H1 (cell line): ENCODE results near the gene GALNT7. TPM values are rescaled to one million over a fixed set of nuclear protein-coding genes. Genes with fewer than 3 reads are reported as not detected.

Experiments used
- ASH2L ChIP-seq: fragments of 200-600, 300-600 bp; sonication (generic); IDR thresholded peaks from one replicate; pipeline ENCODE4 v1.7.1; 2017; ENCODE audit warnings: low read length
- EGR1 ChIP-seq: IDR thresholded peaks from 2 replicates; pipeline ENCODE4 v1.6.1; 2011; ENCODE audit warnings: low read depth, low read length, borderline replicate concordance
- POU5F1 ChIP-seq: IDR thresholded peaks from 2 replicates; pipeline ENCODE4 v1.6.1; 2011; ENCODE audit warnings: low read depth, mild to moderate bottlenecking, low read length, moderate library complexity
- RNF2 ChIP-seq: fragments of 200-900, 300-1000 bp; sonication (generic); IDR thresholded peaks from 2 replicates; pipeline ENCODE4 v1.7.1; 2016; ENCODE audit warnings: borderline replicate concordance, low read depth, mild to moderate bottlenecking, antibody characterized with exemption, low read length; ENCODE audit not compliant: poor library complexity, severe bottlenecking; ENCODE audit errors: missing control alignments
- SIX5 ChIP-seq: IDR thresholded peaks from 2 replicates; pipeline ENCODE4 v1.6.1; 2011; ENCODE audit warnings: mild to moderate bottlenecking, low read depth, low read length
- YY1 ChIP-seq: IDR thresholded peaks from 2 replicates; pipeline ENCODE4 v1.6.1; 2011; ENCODE audit warnings: low read depth, mild to moderate bottlenecking, low read length
- polyA plus RNA-seq, 7 experiments: library from polyadenylated mRNA; depleted of rRNA in 3 of 7; stranded (reverse) in 5 of 7; unstranded in 2 of 7; fragments of >200 nt in 5 of 7; fragments of 200-250 nt in 2 of 7; gene quantifications; 1 replicate in 5 of 7; 2 replicates in 1 of 7; 4 replicates in 1 of 7; pipeline versions ENCODE4 v1.2.1 to v1.2.3, GENCODE V29; 2011 to 2013; ENCODE audit warnings: missing spikeins in 2 of 7, mixed read lengths in 2 of 7
- total RNA-seq: library from RNA; stranded (reverse); fragmentation: NEBNext Ultra II Directional; extraction: Animal tissue kit (Norgen Biotek cat#: 25700); gene quantifications from 2 replicates; pipeline ENCODE4 v1.2.1, GENCODE V29; 2021
- TF ChIP-seq, protein P1 (sequence below): fragments of 300-600 bp; sonication (generic); IDR thresholded peaks from 2 replicates; pipeline ENCODE4 v1.7.1; 2012; ENCODE audit warnings: low read length, moderate library complexity, mild to moderate bottlenecking, inconsistent platforms; ENCODE audit not compliant: insufficient replicate concordance

Gene GALNT7
- total and polyA plus RNA-seq, 2 of the 8 experiments (the other 6 are each of a cell fraction or from before 2014, with no cell fraction given), result 22.4 to 85.5 TPM

GRCh38 chr4:173200103-173200884 is 31.7 kb downstream of the GALNT7 start (continued):
- TF ChIP-seq, protein P1, sequence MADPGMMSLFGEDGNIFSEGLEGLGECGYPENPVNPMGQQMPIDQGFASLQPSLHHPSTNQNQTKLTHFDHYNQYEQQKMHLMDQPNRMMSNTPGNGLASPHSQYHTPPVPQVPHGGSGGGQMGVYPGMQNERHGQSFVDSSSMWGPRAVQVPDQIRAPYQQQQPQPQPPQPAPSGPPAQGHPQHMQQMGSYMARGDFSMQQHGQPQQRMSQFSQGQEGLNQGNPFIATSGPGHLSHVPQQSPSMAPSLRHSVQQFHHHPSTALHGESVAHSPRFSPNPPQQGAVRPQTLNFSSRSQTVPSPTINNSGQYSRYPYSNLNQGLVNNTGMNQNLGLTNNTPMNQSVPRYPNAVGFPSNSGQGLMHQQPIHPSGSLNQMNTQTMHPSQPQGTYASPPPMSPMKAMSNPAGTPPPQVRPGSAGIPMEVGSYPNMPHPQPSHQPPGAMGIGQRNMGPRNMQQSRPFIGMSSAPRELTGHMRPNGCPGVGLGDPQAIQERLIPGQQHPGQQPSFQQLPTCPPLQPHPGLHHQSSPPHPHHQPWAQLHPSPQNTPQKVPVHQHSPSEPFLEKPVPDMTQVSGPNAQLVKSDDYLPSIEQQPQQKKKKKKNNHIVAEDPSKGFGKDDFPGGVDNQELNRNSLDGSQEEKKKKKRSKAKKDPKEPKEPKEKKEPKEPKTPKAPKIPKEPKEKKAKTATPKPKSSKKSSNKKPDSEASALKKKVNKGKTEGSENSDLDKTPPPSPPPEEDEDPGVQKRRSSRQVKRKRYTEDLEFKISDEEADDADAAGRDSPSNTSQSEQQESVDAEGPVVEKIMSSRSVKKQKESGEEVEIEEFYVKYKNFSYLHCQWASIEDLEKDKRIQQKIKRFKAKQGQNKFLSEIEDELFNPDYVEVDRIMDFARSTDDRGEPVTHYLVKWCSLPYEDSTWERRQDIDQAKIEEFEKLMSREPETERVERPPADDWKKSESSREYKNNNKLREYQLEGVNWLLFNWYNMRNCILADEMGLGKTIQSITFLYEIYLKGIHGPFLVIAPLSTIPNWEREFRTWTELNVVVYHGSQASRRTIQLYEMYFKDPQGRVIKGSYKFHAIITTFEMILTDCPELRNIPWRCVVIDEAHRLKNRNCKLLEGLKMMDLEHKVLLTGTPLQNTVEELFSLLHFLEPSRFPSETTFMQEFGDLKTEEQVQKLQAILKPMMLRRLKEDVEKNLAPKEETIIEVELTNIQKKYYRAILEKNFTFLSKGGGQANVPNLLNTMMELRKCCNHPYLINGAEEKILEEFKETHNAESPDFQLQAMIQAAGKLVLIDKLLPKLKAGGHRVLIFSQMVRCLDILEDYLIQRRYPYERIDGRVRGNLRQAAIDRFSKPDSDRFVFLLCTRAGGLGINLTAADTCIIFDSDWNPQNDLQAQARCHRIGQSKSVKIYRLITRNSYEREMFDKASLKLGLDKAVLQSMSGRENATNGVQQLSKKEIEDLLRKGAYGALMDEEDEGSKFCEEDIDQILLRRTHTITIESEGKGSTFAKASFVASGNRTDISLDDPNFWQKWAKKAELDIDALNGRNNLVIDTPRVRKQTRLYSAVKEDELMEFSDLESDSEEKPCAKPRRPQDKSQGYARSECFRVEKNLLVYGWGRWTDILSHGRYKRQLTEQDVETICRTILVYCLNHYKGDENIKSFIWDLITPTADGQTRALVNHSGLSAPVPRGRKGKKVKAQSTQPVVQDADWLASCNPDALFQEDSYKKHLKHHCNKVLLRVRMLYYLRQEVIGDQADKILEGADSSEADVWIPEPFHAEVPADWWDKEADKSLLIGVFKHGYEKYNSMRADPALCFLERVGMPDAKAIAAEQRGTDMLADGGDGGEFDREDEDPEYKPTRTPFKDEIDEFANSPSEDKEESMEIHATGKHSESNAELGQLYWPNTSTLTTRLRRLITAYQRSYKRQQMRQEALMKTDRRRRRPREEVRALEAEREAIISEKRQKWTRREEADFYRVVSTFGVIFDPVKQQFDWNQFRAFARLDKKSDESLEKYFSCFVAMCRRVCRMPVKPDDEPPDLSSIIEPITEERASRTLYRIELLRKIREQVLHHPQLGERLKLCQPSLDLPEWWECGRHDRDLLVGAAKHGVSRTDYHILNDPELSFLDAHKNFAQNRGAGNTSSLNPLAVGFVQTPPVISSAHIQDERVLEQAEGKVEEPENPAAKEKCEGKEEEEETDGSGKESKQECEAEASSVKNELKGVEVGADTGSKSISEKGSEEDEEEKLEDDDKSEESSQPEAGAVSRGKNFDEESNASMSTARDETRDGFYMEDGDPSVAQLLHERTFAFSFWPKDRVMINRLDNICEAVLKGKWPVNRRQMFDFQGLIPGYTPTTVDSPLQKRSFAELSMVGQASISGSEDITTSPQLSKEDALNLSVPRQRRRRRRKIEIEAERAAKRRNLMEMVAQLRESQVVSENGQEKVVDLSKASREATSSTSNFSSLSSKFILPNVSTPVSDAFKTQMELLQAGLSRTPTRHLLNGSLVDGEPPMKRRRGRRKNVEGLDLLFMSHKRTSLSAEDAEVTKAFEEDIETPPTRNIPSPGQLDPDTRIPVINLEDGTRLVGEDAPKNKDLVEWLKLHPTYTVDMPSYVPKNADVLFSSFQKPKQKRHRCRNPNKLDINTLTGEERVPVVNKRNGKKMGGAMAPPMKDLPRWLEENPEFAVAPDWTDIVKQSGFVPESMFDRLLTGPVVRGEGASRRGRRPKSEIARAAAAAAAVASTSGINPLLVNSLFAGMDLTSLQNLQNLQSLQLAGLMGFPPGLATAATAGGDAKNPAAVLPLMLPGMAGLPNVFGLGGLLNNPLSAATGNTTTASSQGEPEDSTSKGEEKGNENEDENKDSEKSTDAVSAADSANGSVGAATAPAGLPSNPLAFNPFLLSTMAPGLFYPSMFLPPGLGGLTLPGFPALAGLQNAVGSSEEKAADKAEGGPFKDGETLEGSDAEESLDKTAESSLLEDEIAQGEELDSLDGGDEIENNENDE, result no peak
- TF ChIP-seq ASH2L, result no peak
- TF ChIP-seq YY1, result no peak
- TF ChIP-seq EGR1, result no peak
- TF ChIP-seq RNF2, result no peak
- TF ChIP-seq POU5F1, result no peak
- TF ChIP-seq SIX5, result no peak
